ENCODE measurements around the gene CASR. TPM values are rescaled to one million over a fixed set of nuclear protein-coding genes. Genes with fewer than 3 reads are reported as not detected.

CASR gene
- total RNA-seq, 1 experiment from 2014 or later = not detected

- ChIA-PET POLR2A (ENCODE audit: unreplicated experiment) (no interaction called here), CTCF (interaction anchor here (0.5 to 0.6 kb wide), 2 partner anchors 31 to 71 kb away, joined by 3 to 4 read pairs; no protein-coding TSS in a partner anchor)
- Histone ChIP-seq H3K27me3 (ENCODE audit: low read length) (no peaks in the 10 kb centered on the region), H3K27ac (ENCODE audit: low read length) (peak overlapping the region; percentile 27), H3K4me1 (ENCODE audit: insufficient read depth, low read length) (peaks cover 26% of the 10 kb centered on the region), H3F3A (ENCODE audit: low read length, unreplicated experiment) (no peaks in the 10 kb centered on the region), H3K9me2 (replicated peaks; ENCODE audit: low read length) (no peaks in the 10 kb centered on the region), H3K9me3 (ENCODE audit: low read length) (no peaks in the 10 kb centered on the region), H4K20me1 (ENCODE audit: low read length) (no peaks in the 10 kb centered on the region), H3K36me3 (ENCODE audit: low read depth, low read length) (no peaks in the 10 kb centered on the region), H3K4me2 (ENCODE audit: low read length) (peak overlapping the region; percentile 47), H3K79me2 (ENCODE audit: low read length) (no peaks in the 10 kb centered on the region), H3K4me3 (ENCODE audit: low read length) (no peak overlapping the region), H2AFZ (ENCODE audit: low read length) (peak overlapping the region; percentile 77), H3K9ac (ENCODE audit: low read length) (no peak overlapping the region)
- TF ChIP-seq EZH2phosphoT487 (IDR thresholded peaks at IDR 0.05; ENCODE audit: borderline replicate concordance, low read length) = no peak
- no peak for TF ChIP-seq EZH2 (IDR thresholded peaks at IDR 0.05; ENCODE audit: low read length, unreplicated experiment)
- TF ChIP-seq CTCF (conservative IDR thresholded peaks at IDR 0.05; ENCODE audit: low read depth, low read length) = no peak
- DNase-seq (peak; percentile 81), ATAC-seq (peak; percentile 79)
- intact Hi-C loops (cut with micrococcal nuclease) = no loop called here
- BruUV-seq (replicated peaks) = no TSS peak
Observed at GRCh38 chr3:122314228-122314876, 130.9 kb downstream of the CASR start.

- Histone ChIP-seq H3K4me3 (ENCODE audit: low read length) (no peak overlapping the region), H2AFZ (ENCODE audit: low read length) (no peak overlapping the region), H3K79me2 (ENCODE audit: low read length) (no peaks in the 10 kb centered on the region), H3K9me3 (ENCODE audit: low read length) (no peaks in the 10 kb centered on the region), H3K27ac (ENCODE audit: low read length) (no peak overlapping the region), H3F3A (ENCODE audit: low read length, unreplicated experiment) (no peaks in the 10 kb centered on the region), H4K20me1 (ENCODE audit: low read length) (no peaks in the 10 kb centered on the region), H3K36me3 (ENCODE audit: low read depth, low read length) (no peaks in the 10 kb centered on the region), H3K4me1 (ENCODE audit: insufficient read depth, low read length) (peaks cover 27% of the 10 kb centered on the region), H3K4me2 (ENCODE audit: low read length) (no peak overlapping the region), H3K9ac (ENCODE audit: low read length) (no peak overlapping the region), H3K9me2 (replicated peaks; ENCODE audit: low read length) (no peaks in the 10 kb centered on the region), H3K27me3 (ENCODE audit: low read length) (no peaks in the 10 kb centered on the region)
- ATAC-seq = no peak
- TF ChIP-seq EZH2phosphoT487 (IDR thresholded peaks at IDR 0.05; ENCODE audit: borderline replicate concordance, low read length) (no peak), CTCF (conservative IDR thresholded peaks at IDR 0.05; ENCODE audit: low read depth, low read length) (no peak), EZH2 (IDR thresholded peaks at IDR 0.05; ENCODE audit: low read length, unreplicated experiment) (no peak)
- intact Hi-C loops (cut with micrococcal nuclease) = no loop called here
- BruUV-seq (replicated peaks) = no TSS peak
- ChIA-PET CTCF (no interaction called here), POLR2A (ENCODE audit: unreplicated experiment) (no interaction called here)
- no peak for DNase-seq
Observed at GRCh38 chr3:122315619-122316018, 132.2 kb downstream of the CASR start.

GRCh38 chr3:122316368-122316767 is 132.9 kb downstream of the CASR start:
- no peak overlapping the region for H2AFZ ChIP-seq (ENCODE audit: low read length)
- no peaks in the 10 kb centered on the region for H3K9me3 ChIP-seq (ENCODE audit: low read length)
- DNase-seq (no peak), ATAC-seq (no peak)
- ChIA-PET POLR2A (ENCODE audit: unreplicated experiment) (no interaction called here), CTCF (interaction anchor here (0.6 kb wide), 1 partner anchor 35 kb away, joined by 3 read pairs; no protein-coding TSS in a partner anchor)
- BruUV-seq (replicated peaks) = no TSS peak
- peaks cover 27% of the 10 kb centered on the region for H3K4me1 ChIP-seq (ENCODE audit: insufficient read depth, low read length)
- H3K9ac ChIP-seq (ENCODE audit: low read length) = no peak overlapping the region
- H3K9me2 ChIP-seq (replicated peaks; ENCODE audit: low read length) = no peaks in the 10 kb centered on the region
- H3K79me2 ChIP-seq (ENCODE audit: low read length) = no peaks in the 10 kb centered on the region
- H3K4me2 ChIP-seq (ENCODE audit: low read length) = no peak overlapping the region
- H3F3A ChIP-seq (ENCODE audit: low read length, unreplicated experiment) = no peaks in the 10 kb centered on the region
- TF ChIP-seq EZH2 (IDR thresholded peaks at IDR 0.05; ENCODE audit: low read length, unreplicated experiment) = no peak
- no peak for TF ChIP-seq EZH2phosphoT487 (IDR thresholded peaks at IDR 0.05; ENCODE audit: borderline replicate concordance, low read length)
- TF ChIP-seq CTCF (conservative IDR thresholded peaks at IDR 0.05; ENCODE audit: low read depth, low read length) = no peak
- H3K27me3 ChIP-seq (ENCODE audit: low read length) = no peaks in the 10 kb centered on the region
- no peak overlapping the region for H3K4me3 ChIP-seq (ENCODE audit: low read length)
- H3K36me3 ChIP-seq (ENCODE audit: low read depth, low read length) = no peaks in the 10 kb centered on the region
- no peaks in the 10 kb centered on the region for H4K20me1 ChIP-seq (ENCODE audit: low read length)
- H3K27ac ChIP-seq (ENCODE audit: low read length) = no peak overlapping the region
- intact Hi-C loops (cut with micrococcal nuclease) = no loop called here

All from PC-3 (cell line).